H1 (cell line): ENCODE measurements around the gene CCDC93. TPM values are rescaled to one million over a fixed set of nuclear protein-coding genes. Genes with fewer than 3 reads are reported as not detected.

Experiments used
- ASH2L ChIP-seq: fragments of 200-600, 300-600 bp; sonication (generic); IDR thresholded peaks from one replicate; pipeline ENCODE4 v1.7.1; 2017; ENCODE audit warnings: low read length
- CHD7 ChIP-seq: fragments of 300-600 bp; sonication (generic); IDR thresholded peaks from 2 replicates; pipeline ENCODE4 v1.7.1; 2012; ENCODE audit warnings: low read length, moderate library complexity, mild to moderate bottlenecking, inconsistent platforms; ENCODE audit not compliant: insufficient replicate concordance
- CREB1 ChIP-seq: IDR thresholded peaks from 2 replicates; pipeline ENCODE4 v1.6.1; 2012; ENCODE audit warnings: inconsistent platforms
- EGR1 ChIP-seq: IDR thresholded peaks from 2 replicates; pipeline ENCODE4 v1.6.1; 2011; ENCODE audit warnings: low read depth, low read length, borderline replicate concordance
- HDAC2 ChIP-seq, 2 experiments: fragments of 300-600 bp in 1 of 2; sonication (generic) in 1 of 2; IDR thresholded peaks; 2 replicates each; pipeline ENCODE4 v1.6.1; 2011 to 2012; ENCODE audit warnings: low read depth in 2 of 2, low read length in 2 of 2, mild to moderate bottlenecking in 2 of 2, moderate library complexity in 2 of 2, borderline replicate concordance in 1 of 2, inconsistent platforms in 1 of 2
- PHF8 ChIP-seq: fragments of 200-600 bp; sonication (generic); conservative IDR thresholded peaks from 2 replicates; pipeline ENCODE4 v1.7.1; 2012; ENCODE audit warnings: low read depth, mild to moderate bottlenecking, inconsistent platforms, low read length, moderate library complexity
- SUZ12 ChIP-seq: fragments of 200-600 bp; sonication (generic); IDR thresholded peaks from 2 replicates; pipeline ENCODE4 v1.6.1; 2012; ENCODE audit warnings: mild to moderate bottlenecking, inconsistent platforms, low read length, moderate library complexity, mixed read lengths
- polyA plus RNA-seq, 7 experiments: library from polyadenylated mRNA; depleted of rRNA in 3 of 7; stranded (reverse) in 5 of 7; unstranded in 2 of 7; fragments of >200 nt in 5 of 7; fragments of 200-250 nt in 2 of 7; gene quantifications; 1 replicate in 5 of 7; 2 replicates in 1 of 7; 4 replicates in 1 of 7; pipeline versions ENCODE4 v1.2.1 to v1.2.3, GENCODE V29; 2011 to 2013; ENCODE audit warnings: missing spikeins in 2 of 7, mixed read lengths in 2 of 7
- total RNA-seq: library from RNA; stranded (reverse); fragmentation: NEBNext Ultra II Directional; extraction: Animal tissue kit (Norgen Biotek cat#: 25700); gene quantifications from 2 replicates; pipeline ENCODE4 v1.2.1, GENCODE V29; 2021

The CCDC93 gene
- total and polyA plus RNA-seq, 2 of the 8 experiments (the other 6 are each of a cell fraction or from before 2014, with no cell fraction given), result 5.5 to 18.0 TPM

GRCh38 chr2:118016911-118017310 is 3.0 kb upstream of the CCDC93 start (continued):
- TF ChIP-seq CHD7, result no peak
- no peak for TF ChIP-seq ASH2L
- no peak for TF ChIP-seq EGR1
- TF ChIP-seq HDAC2 (IDR thresholded peaks at IDR 0.05; ENCODE audit: borderline replicate concordance in 1 of 2, low read depth in 2 of 2, low read length in 2 of 2), result no peak
- no peak for TF ChIP-seq PHF8
- no peak for TF ChIP-seq CREB1
- TF ChIP-seq SUZ12, result no peak
